Stimulated activated CD4-positive, alpha-beta T cell treated with anti-CD3 and anti-CD28 coated beads, Interleukin-1b, Interleukin-23, amount 100 ng/mL, for 48 hours (primary cell): Measurements from ENCODE around the gene TOGARAM2.
"Not testable (repeated sequence)": the region's sequence is repeated elsewhere in the genome, so short reads cannot be mapped to it uniquely, and the experiment has no call there.

Experiments
- DNase-seq: peaks from one replicate; pipeline ENCODE4 v3.0.0-alpha.2; 2020

TOGARAM2 gene

GRCh38 chr2:29075894-29076705, 95.0 kb downstream of the TOGARAM2 start:
- DNase-seq = no peak

- no peak for DNase-seq
These were observed 98.8 kb downstream of the TOGARAM2 start for GRCh38 chr2:29079887-29080286.

- no peak for DNase-seq
These were observed 100.0 kb downstream of the TOGARAM2 start for GRCh38 chr2:29080886-29081743.

- no peak for DNase-seq
These were observed 101.9 kb downstream of the TOGARAM2 start for GRCh38 chr2:29082804-29083495.

- DNase-seq = no peak
These were observed 103.5 kb downstream of the TOGARAM2 start for GRCh38 chr2:29084554-29084953.

- DNase-seq = not testable (repeated sequence)
These were observed 109.2 kb downstream of the TOGARAM2 start for GRCh38 chr2:29090311-29090710.

GRCh38 chr2:29096969-29097368, 115.9 kb downstream of the TOGARAM2 start:
- no peak for DNase-seq

GRCh38 chr2:29097569-29097968, 116.5 kb downstream of the TOGARAM2 start:
- no peak for DNase-seq

GRCh38 chr2:29100564-29100963, 119.5 kb downstream of the TOGARAM2 start:
- DNase-seq = no peak
